ENCODE measurements around the gene CRB1. TPM values are rescaled to one million over a fixed set of nuclear protein-coding genes. Genes with fewer than 3 reads are reported as not detected.

CRB1 gene
- total RNA-seq, 1 experiment from 2014 or later, result not detected

DNA sequence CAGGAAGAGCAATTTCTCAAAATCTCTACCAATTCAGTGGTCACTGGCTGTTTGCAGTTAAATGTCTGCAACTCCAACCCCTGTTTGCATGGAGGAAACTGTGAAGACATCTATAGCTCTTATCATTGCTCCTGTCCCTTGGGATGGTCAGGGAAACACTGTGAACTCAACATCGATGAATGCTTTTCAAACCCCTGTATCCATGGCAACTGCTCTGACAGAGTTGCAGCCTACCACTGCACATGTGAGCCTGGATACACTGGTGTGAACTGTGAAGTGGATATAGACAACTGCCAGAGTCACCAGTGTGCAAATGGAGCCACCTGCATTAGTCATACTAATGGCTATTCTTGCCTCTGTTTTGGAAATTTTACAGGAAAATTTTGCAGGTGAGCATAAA is 167.2 kb downstream of the CRB1 start:
- no peaks in the 10 kb centered on the region for H3K79me1 ChIP-seq (ENCODE audit: insufficient read depth, low read depth, low read length, poor library complexity, severe bottlenecking)
- H2AK5ac ChIP-seq (ENCODE audit: insufficient read length, low read length), result no peak overlapping the region
- H3K27ac ChIP-seq (ENCODE audit: insufficient read length, low read depth, low read length), result no peak overlapping the region
- no peak overlapping the region for H3K18ac ChIP-seq (ENCODE audit: insufficient read length, low read depth, low read length)
- no peaks in the 10 kb centered on the region for H3K36me3 Mint-ChIP-seq (ENCODE audit: insufficient read depth in 1 of 3, low read depth in 3 of 3)
- no peak overlapping the region for H2BK5ac ChIP-seq (ENCODE audit: insufficient read length, low read length)
- H3K9me3 Mint-ChIP-seq, result no peaks in the 10 kb centered on the region
- no peaks in the 10 kb centered on the region for H3K23me2 ChIP-seq (ENCODE audit: insufficient read length, low read depth, low read length, poor library complexity, severe bottlenecking)
- no peak overlapping the region for H3K4me2 ChIP-seq (ENCODE audit: insufficient read depth, insufficient read length, low read length)
- H3K56ac ChIP-seq (ENCODE audit: insufficient read length, low read depth, low read length), result no peak overlapping the region
- H3K14ac ChIP-seq (ENCODE audit: insufficient read depth, low read length), result 0 out of 2 replicates have a peak overlapping the region, but pooled peaks have one; percentile 40
- no peak overlapping the region for H2BK20ac ChIP-seq (ENCODE audit: low read depth, low read length, poor library complexity, severe bottlenecking)
- H4K91ac ChIP-seq (ENCODE audit: insufficient read length, low read depth, low read length), result no peak overlapping the region
- H3K4me3 Mint-ChIP-seq, result no peak overlapping the region
- no peak overlapping the region for H2AFZ ChIP-seq (ENCODE audit: low read length)
- no peak overlapping the region for H2BK120ac ChIP-seq (ENCODE audit: low read depth, low read length, poor library complexity, severe bottlenecking)
- TF ChIP-seq, protein P1, sequence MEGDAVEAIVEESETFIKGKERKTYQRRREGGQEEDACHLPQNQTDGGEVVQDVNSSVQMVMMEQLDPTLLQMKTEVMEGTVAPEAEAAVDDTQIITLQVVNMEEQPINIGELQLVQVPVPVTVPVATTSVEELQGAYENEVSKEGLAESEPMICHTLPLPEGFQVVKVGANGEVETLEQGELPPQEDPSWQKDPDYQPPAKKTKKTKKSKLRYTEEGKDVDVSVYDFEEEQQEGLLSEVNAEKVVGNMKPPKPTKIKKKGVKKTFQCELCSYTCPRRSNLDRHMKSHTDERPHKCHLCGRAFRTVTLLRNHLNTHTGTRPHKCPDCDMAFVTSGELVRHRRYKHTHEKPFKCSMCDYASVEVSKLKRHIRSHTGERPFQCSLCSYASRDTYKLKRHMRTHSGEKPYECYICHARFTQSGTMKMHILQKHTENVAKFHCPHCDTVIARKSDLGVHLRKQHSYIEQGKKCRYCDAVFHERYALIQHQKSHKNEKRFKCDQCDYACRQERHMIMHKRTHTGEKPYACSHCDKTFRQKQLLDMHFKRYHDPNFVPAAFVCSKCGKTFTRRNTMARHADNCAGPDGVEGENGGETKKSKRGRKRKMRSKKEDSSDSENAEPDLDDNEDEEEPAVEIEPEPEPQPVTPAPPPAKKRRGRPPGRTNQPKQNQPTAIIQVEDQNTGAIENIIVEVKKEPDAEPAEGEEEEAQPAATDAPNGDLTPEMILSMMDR (conservative IDR thresholded peaks at IDR 0.05), result no peak
- H2BK15ac ChIP-seq (ENCODE audit: low read depth, low read length), result no peak overlapping the region
- no peaks in the 10 kb centered on the region for H4K20me1 ChIP-seq (ENCODE audit: control insufficient read depth, insufficient read depth, insufficient read length)
- H3K4me1 ChIP-seq (ENCODE audit: insufficient read depth, low read length), result peaks cover 11% of the 10 kb centered on the region; the same call in 1 of the 2 replicates
- no peak overlapping the region for H3T11ph ChIP-seq (ENCODE audit: low read length)
- H3K4ac ChIP-seq (ENCODE audit: low read depth, low read length), result no peak overlapping the region
- peaks cover 33 to 38% of the 10 kb centered on the region in 2 experiments for H3K4me1 Mint-ChIP-seq
- no peak overlapping the region for H4K8ac ChIP-seq (replicated peaks; ENCODE audit: insufficient read length, low read depth, low read length)
- no peaks in the 10 kb centered on the region for H3K9me3 ChIP-seq (ENCODE audit: control insufficient read depth, low read depth, low read length)
- no peak overlapping the region for H2BK12ac ChIP-seq (ENCODE audit: insufficient read length, low read depth, low read length)
- no peak overlapping the region for H3K23ac ChIP-seq (ENCODE audit: insufficient read length, low read depth, low read length)
- no peaks in the 10 kb centered on the region for H3K79me2 ChIP-seq (ENCODE audit: insufficient read depth, low read length)
- H3K9ac ChIP-seq (ENCODE audit: extremely low read depth, insufficient read length, low read length), result no peak overlapping the region
- H3K27me3 Mint-ChIP-seq (ENCODE audit: low read depth), result no peaks in the 10 kb centered on the region
- no peak for DNase-seq
- no peak overlapping the region for H3K27ac Mint-ChIP-seq
- H3K27me3 ChIP-seq (ENCODE audit: insufficient read depth, low read length), result no peaks in the 10 kb centered on the region
- H4K5ac ChIP-seq (ENCODE audit: insufficient read length, low read depth, low read length), result no peak overlapping the region
- WGBS (ENCODE audit: extremely low coverage, insufficient read length, low lambda C conversion rate), result no CpG with 5 or more reads among the region's 1 CpG
